Activated CD8-positive, alpha-beta T cell treated with anti-CD3 and anti-CD28 coated beads for 36 hours (primary cell): ENCODE data around the gene HPD. TPM values are rescaled to one million over a fixed set of nuclear protein-coding genes. Genes with fewer than 3 reads are reported as not detected.
A peak's percentile ranks its signal among the peaks of the same experiment; 100 is the strongest.

Experiments
- ATAC-seq: fragments of 200-7000 bp; cut with Tn5 transposase; one replicate; pipeline ENCODE4 v1.10.0; 2021; ENCODE audit warnings: mild to moderate bottlenecking, moderate library complexity
- CTCF ChIA-PET: fragments of 350-600 bp; sonication (Branson Sonifier 250); formaldehyde crosslinking; loops from one replicate; lab custom pipeline; 2021; ENCODE audit warnings: antibody characterized with exemption; lab: Charles Lee
- POLR2A ChIA-PET: fragments of 350-600 bp; sonication (Branson Sonifier 250); formaldehyde crosslinking; loops from one replicate; lab custom pipeline; 2021; ENCODE audit warnings: antibody characterized with exemption; lab: Charles Lee
- DNase-seq: peaks from one replicate; pipeline ENCODE4 v3.0.0-alpha.2; 2020
- H3K27ac Mint-ChIP-seq: one replicate; pipeline ENCODE4 v1.8.0; 2021; ENCODE audit warnings: mild to moderate bottlenecking, mixed read lengths
- H3K27me3 Mint-ChIP-seq: one replicate; pipeline ENCODE4 v1.8.0; 2021; ENCODE audit warnings: mixed read lengths
- H3K36me3 Mint-ChIP-seq: one replicate; pipeline ENCODE4 v1.8.0; 2021; ENCODE audit warnings: low read depth, mixed read lengths
- H3K4me1 Mint-ChIP-seq: one replicate; pipeline ENCODE4 v1.8.0; 2021; ENCODE audit warnings: low read depth, mixed read lengths
- H3K4me3 Mint-ChIP-seq: one replicate; pipeline ENCODE4 v1.8.0; 2021; ENCODE audit warnings: mild to moderate bottlenecking, moderate library complexity, mixed read lengths
- H3K9me3 Mint-ChIP-seq: one replicate; pipeline ENCODE4 v1.8.0; 2021; ENCODE audit warnings: mixed read lengths
- intact Hi-C: fragments of 100-400 bp; cut with micrococcal nuclease; formaldehyde crosslinking; loops from one replicate; pipeline ENCODE4 v1.10.0; 2022
- total RNA-seq, 2 experiments: library from RNA; stranded (reverse); gene quantifications; one replicate each; pipeline ENCODE4 v1.2.3, GENCODE V29; 2021
- TF ChIP-seq, protein P1 (sequence below): fragments of 200-600 bp; IDR thresholded peaks from one replicate; pipeline ENCODE4 v1.8.0; 2022; ENCODE audit warnings: antibody characterized with exemption, mild to moderate bottlenecking

HPD gene
- total RNA-seq, 2 experiments from 2014 or later, result not detected

- Mint-ChIP-seq H3K27ac (peak overlapping the region; percentile 82), H3K4me1 (peaks cover 22% of the 10 kb centered on the region), H3K36me3 (peaks cover 45% of the 10 kb centered on the region), H3K27me3 (no peaks in the 10 kb centered on the region), H3K9me3 (no peaks in the 10 kb centered on the region), H3K4me3 (peak overlapping the region; percentile 92)
- TF ChIP-seq, protein P1, sequence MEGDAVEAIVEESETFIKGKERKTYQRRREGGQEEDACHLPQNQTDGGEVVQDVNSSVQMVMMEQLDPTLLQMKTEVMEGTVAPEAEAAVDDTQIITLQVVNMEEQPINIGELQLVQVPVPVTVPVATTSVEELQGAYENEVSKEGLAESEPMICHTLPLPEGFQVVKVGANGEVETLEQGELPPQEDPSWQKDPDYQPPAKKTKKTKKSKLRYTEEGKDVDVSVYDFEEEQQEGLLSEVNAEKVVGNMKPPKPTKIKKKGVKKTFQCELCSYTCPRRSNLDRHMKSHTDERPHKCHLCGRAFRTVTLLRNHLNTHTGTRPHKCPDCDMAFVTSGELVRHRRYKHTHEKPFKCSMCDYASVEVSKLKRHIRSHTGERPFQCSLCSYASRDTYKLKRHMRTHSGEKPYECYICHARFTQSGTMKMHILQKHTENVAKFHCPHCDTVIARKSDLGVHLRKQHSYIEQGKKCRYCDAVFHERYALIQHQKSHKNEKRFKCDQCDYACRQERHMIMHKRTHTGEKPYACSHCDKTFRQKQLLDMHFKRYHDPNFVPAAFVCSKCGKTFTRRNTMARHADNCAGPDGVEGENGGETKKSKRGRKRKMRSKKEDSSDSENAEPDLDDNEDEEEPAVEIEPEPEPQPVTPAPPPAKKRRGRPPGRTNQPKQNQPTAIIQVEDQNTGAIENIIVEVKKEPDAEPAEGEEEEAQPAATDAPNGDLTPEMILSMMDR, result no peak
- intact Hi-C loops, result no loop called here
- no peak for ATAC-seq
- ChIA-PET CTCF (interaction anchor here (1.1 to 13.5 kb wide), 4 partner anchors 8 to 124 kb away, joined by 3 to 698 read pairs (median 3); partner anchors contain the start of genes RHOF and SETD1B), POLR2A (interaction anchor here (0.6 to 25.9 kb wide), 7 partner anchors 9 to 111 kb away, joined by 3 to 683 read pairs (median 3); partner anchors contain the start of genes CFAP251 and RHOF)
- no peak for DNase-seq
Observed at GRCh38 chr12:121806546-121807423, 51.9 kb downstream of the HPD start.

GRCh38 chr12:121806009-121806545, 52.6 kb downstream of the HPD start:
- ATAC-seq (no peak), DNase-seq (peak; percentile 54)
- Mint-ChIP-seq H3K36me3 (peaks cover 46% of the 10 kb centered on the region), H3K9me3 (no peaks in the 10 kb centered on the region), H3K27ac (peak overlapping the region; percentile 82), H3K4me1 (peaks cover 20% of the 10 kb centered on the region), H3K27me3 (no peaks in the 10 kb centered on the region), H3K4me3 (peak overlapping the region; percentile 92)
- intact Hi-C loops, result no loop called here
- CTCF ChIA-PET, result interaction anchor here (1.0 to 13.5 kb wide), 4 partner anchors 10 to 28 kb away, joined by 3 to 698 read pairs (median 3); partner anchors contain the start of genes RHOF and SETD1B
- TF ChIP-seq, protein P1, result no peak
- POLR2A ChIA-PET, result interaction anchor here (0.7 to 25.9 kb wide), 6 partner anchors 9 to 112 kb away, joined by 3 to 683 read pairs (median 4); partner anchors contain the start of genes CFAP251, RHOF and TMEM120B

DNA sequence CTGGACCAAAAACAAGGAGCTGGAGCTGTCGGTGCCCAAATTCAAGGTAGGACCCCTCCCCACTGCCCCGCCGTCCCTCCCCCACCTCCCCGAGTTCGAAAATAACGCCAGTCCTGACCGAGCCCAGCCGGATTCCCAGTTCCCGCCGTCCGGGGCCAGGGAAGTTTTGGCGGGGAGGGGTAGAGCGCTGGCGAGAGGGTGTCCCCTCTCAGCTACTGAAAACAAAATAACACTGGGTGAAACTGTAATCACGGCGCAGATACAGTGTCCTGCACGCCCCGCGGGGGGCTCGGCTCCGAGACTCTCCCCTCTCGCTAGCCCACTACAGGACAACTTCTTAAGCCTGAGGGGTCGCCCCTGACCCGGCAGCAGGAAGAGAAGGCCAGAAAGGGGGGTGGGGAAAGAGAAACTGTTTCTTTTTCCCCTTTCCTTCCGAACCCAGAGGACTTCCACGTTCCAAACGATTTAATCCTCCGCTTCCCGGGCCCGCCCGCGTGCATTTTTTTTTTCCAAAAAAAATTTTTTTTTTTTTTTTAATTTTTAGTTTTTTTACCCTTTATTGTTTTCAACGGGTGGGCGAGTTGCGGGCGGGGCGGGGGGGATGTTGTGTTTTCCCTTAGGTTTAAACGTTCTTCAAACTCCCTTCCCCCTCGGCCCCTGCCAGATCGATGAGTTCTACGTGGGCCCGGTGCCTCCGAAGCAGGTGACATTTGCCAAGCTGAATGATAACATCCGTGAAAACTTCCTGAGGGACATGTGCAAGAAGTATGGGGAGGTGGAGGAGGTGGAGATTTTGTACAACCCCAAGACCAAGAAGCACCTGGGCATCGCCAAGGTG, 53.3 kb downstream of the HPD start:
- no peak for ATAC-seq
- Mint-ChIP-seq H3K27me3 (no peaks in the 10 kb centered on the region), H3K4me1 (peaks cover 15% of the 10 kb centered on the region), H3K9me3 (no peaks in the 10 kb centered on the region), H3K27ac (peak overlapping the region; percentile 97), H3K36me3 (peaks cover 45% of the 10 kb centered on the region), H3K4me3 (peak overlapping the region; percentile 92)
- ChIA-PET POLR2A (interaction anchor here (1.0 to 25.9 kb wide), 3 partner anchors 18 to 113 kb away, joined by 3 to 683 read pairs (median 9); partner anchors contain the start of genes CFAP251, RHOF and TMEM120B), CTCF (interaction anchor here (1.0 to 13.5 kb wide), 3 partner anchors 9 to 27 kb away, joined by 3 to 698 read pairs (median 3); partner anchors contain the start of genes RHOF and SETD1B)
- no peak for DNase-seq
- intact Hi-C loops, result no loop called here
- TF ChIP-seq, protein P1, result no peak

DNA sequence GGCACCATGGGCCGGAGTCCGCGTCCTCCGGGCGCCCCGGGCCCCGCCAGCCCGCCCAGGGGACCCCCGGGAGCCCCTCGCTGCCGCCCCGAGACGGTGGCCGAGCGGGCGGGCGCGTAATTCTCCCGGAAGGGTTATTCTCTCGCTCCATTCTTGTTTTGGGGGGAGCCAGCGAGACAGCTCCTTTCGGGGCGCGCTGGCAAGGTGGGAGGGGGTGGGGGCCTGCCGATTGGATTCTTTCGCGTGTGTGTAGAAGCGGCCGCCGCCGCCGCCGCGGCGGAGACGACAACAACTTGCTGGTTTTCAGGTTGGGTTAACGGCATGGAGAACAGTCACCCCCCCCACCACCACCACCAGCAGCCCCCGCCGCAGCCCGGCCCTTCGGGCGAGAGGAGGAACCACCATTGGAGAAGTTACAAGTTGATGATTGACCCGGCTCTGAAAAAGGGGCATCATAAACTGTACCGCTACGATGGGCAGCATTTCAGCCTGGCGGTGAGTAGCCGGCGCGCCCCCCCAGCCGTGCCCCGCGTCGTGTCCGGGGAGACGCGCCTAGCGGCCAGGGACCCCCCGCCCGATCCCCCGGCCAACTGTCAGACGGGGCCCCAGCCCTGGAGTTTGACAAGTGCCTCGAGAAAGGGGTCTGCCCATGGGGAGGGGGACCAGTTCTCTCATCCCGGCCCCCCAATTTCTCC, 54.1 kb downstream of the HPD start:
- TF ChIP-seq, protein P1, result no peak
- Mint-ChIP-seq H3K4me3 (peak overlapping the region; percentile 92), H3K27ac (peak overlapping the region; percentile 97), H3K9me3 (no peaks in the 10 kb centered on the region), H3K36me3 (peaks cover 41% of the 10 kb centered on the region), H3K4me1 (peaks cover 15% of the 10 kb centered on the region), H3K27me3 (no peaks in the 10 kb centered on the region)
- ATAC-seq (no peak), DNase-seq (peak; percentile 70)
- ChIA-PET POLR2A (interaction anchor here (0.9 to 25.9 kb wide), 4 partner anchors 8 to 274 kb away, joined by 4 to 683 read pairs (median 8); partner anchors contain the start of genes MLXIP, RHOF and TMEM120B), CTCF (interaction anchor here (0.7 to 13.5 kb wide), 3 partner anchors 8 to 84 kb away, joined by 3 to 698 read pairs (median 4); partner anchors contain the start of genes PSMD9, RHOF and SETD1B)
- intact Hi-C loops, result no loop called here
